ENCODE measurements around the gene RERE.

Gene RERE

DNA sequence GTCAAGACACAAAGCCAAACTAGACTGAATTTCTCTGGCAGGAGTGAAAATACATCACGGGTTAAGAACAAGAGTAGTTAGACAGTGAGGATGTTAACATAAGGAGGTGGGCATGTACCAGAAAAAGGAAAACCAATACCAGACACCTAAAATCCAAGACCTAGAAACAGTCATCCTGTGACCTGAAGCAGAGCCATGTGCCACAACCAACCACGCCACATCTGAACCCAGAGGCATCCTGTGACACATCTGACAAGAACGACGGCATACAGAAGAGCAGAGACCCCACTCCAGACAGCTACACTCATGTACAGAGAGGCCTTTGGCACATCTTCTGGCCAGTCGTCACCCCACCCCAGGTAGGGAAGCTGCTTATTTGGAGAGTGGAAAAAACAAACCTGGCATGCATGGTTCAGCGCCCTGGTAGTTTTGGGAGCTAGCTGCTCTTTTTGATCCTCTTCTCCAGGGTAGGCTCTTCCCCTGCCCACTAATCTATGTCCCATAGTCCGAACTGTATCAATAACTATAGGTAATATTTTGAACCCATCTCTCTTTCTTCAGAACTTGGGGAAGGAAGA is 427.4 kb downstream of the RERE start:
- no peak for DNase-seq (ENCODE audit: low read depth)
- TF ChIP-seq CTCF (IDR thresholded peaks at IDR 0.05; ENCODE audit: low read length, missing control alignments): no peak
- no peak overlapping the region for H3K4me3 ChIP-seq (replicated peaks; ENCODE audit: low read depth, low read length)

- TF ChIP-seq CTCF (IDR thresholded peaks at IDR 0.05; ENCODE audit: low read length, missing control alignments): no peak
- H3K4me3 ChIP-seq (replicated peaks; ENCODE audit: low read depth, low read length): no peak overlapping the region
- no peak for DNase-seq (ENCODE audit: low read depth)
Measured at GRCh38 chr1:8388732-8389562, 428.5 kb downstream of the RERE start.

DNA sequence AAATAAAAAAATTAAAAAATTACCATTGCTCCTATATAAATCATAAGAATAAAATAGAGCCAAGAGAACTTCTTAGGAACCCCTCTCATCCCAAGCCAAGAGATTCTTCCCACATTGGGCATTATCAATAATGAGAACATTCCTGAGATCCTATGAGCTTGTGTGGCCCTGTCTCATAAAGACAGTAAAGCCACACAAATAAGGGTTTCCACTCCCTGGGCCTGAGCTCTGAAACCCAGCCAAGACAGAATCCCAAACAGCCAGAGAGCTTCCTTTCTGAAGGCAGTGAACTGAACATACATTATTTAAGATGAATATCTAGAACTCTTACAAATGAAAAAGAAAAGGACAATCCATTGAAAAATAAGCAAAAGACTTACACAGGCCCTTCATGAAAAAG is 431.2 kb downstream of the RERE start:
- DNase-seq (ENCODE audit: low read depth): no peak
- H3K4me3 ChIP-seq (replicated peaks; ENCODE audit: low read depth, low read length): no peak overlapping the region
- TF ChIP-seq CTCF (IDR thresholded peaks at IDR 0.05; ENCODE audit: low read length, missing control alignments): no peak

DNA sequence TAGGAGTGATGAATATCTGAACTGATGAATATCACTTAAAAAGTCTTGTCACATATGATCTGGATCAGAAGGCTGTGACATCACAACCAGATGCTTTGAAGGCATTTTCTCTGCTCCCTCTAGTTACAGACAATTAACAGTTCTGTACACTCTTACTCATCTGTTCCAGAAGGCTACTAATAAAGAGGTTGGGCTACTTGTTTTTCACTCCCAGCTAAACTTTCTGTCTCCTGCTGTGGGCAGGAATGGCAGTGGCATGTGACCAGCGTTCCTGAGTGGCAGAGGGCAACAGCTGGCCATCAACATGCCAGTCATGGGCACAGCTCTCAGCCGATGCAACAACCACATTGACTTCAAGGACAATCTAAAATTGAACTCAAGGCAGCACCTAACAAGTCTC is 432.9 kb downstream of the RERE start:
- TF ChIP-seq CTCF (IDR thresholded peaks at IDR 0.05; ENCODE audit: low read length, missing control alignments): no peak
- no peak for DNase-seq (ENCODE audit: low read depth)

GRCh38 chr1:8384088-8384487 is 433.4 kb downstream of the RERE start:
- H3K4me3 ChIP-seq (replicated peaks; ENCODE audit: low read depth, low read length): no peak overlapping the region
- no peak for TF ChIP-seq CTCF (IDR thresholded peaks at IDR 0.05; ENCODE audit: low read length, missing control alignments)
- peak; percentile 37 for DNase-seq (ENCODE audit: low read depth)

More for the DNA sequence above, 432.9 kb downstream of the RERE start:
- no peak overlapping the region for H3K4me3 ChIP-seq (replicated peaks; ENCODE audit: low read depth, low read length)

- TF ChIP-seq CTCF (IDR thresholded peaks at IDR 0.05; ENCODE audit: low read length, missing control alignments): no peak
- DNase-seq (ENCODE audit: low read depth): no peak
- H3K4me3 ChIP-seq (replicated peaks; ENCODE audit: low read depth, low read length): no peak overlapping the region
Measured at GRCh38 chr1:8382608-8383505, 434.6 kb downstream of the RERE start.
